ENCODE measurements around the gene TEPSIN.

GRCh38 chr17:81191646-81192045 lies 47.2 kb downstream of the TEPSIN start:
- TF ChIP-seq CTCF (IDR thresholded peaks at IDR 0.05) (no peak), EP300 (IDR thresholded peaks at IDR 0.05) (no peak), POLR2A (IDR thresholded peaks at IDR 0.05) (no peak), POLR2AphosphoS5 (IDR thresholded peaks at IDR 0.05) (no peak)
